Panc1 (cell line): ENCODE data around the gene HYDIN.
"Not testable (repeated sequence)": the region's sequence is repeated elsewhere in the genome, so short reads cannot be mapped to it uniquely, and the experiment has no call there.

Source experiments
- CTCF ChIP-seq: fragments of 450-650 bp; IDR thresholded peaks from 2 replicates; pipeline ENCODE4 v1.5.1; 2017; ENCODE audit warnings: mild to moderate bottlenecking
- POLR2AphosphoS5 ChIP-seq: IDR thresholded peaks from 2 replicates; pipeline ENCODE4 v1.6.1; 2012; ENCODE audit warnings: mild to moderate bottlenecking, low read depth, low read length, moderate library complexity
- REST ChIP-seq, 2 experiments: IDR thresholded peaks; 2 replicates each; pipeline ENCODE4 v1.6.1; 2011 to 2012; ENCODE audit warnings: low read depth in 2 of 2, control low read depth in 1 of 2, low read length in 1 of 2, mild to moderate bottlenecking in 1 of 2, moderate library complexity in 1 of 2; ENCODE audit not compliant: insufficient read depth in 1 of 2

GRCh38 chr16:71070651-71071050 is 159.9 kb downstream of the HYDIN start:
- TF ChIP-seq CTCF; REST (IDR thresholded peaks at IDR 0.05; ENCODE audit: insufficient read depth in 1 of 2, low read depth in 2 of 2, low read length in 1 of 2); POLR2AphosphoS5: not testable (repeated sequence)
